DND-41 (cell line): ENCODE results near the gene GCSH.

Source experiments
- ATAC-seq: fragments of 200-7000 bp; cut with Tn5 transposase; 3 replicates; pipeline ENCODE4 v1.9.1; 2021; ENCODE audit warnings: low read depth; ENCODE audit not compliant: insufficient read depth
- DNase-seq: peaks from one replicate; pipeline ENCODE4 v3.0.0-alpha.2; 2020
- H2AFZ ChIP-seq: 2 replicates; pipeline ENCODE4 v1.6.0; 2012; ENCODE audit warnings: low read depth, low read length
- H3K27ac ChIP-seq: 2 replicates; pipeline ENCODE4 v1.5.1; 2012; ENCODE audit warnings: low read length, inconsistent platforms
- H3K27me3 ChIP-seq: fragments of 200-600 bp; sonication (generic); 2 replicates; pipeline ENCODE4 v1.6.0; 2012; ENCODE audit warnings: low read length, mild to moderate bottlenecking, inconsistent platforms; ENCODE audit not compliant: insufficient read depth, poor library complexity
- H3K36me3 ChIP-seq: 2 replicates; pipeline ENCODE4 v1.5.1; 2012; ENCODE audit warnings: low read length, inconsistent platforms; ENCODE audit not compliant: insufficient read depth
- H3K4me1 ChIP-seq: 2 replicates; pipeline ENCODE4 v1.5.1; 2012; ENCODE audit warnings: mild to moderate bottlenecking, low read length; ENCODE audit not compliant: insufficient read depth
- H3K4me2 ChIP-seq: 2 replicates; pipeline ENCODE4 v1.6.0; 2012; ENCODE audit warnings: mild to moderate bottlenecking, moderate library complexity, low read length, inconsistent platforms; ENCODE audit not compliant: insufficient read depth
- H3K4me3 ChIP-seq, 2 experiments: fragments of 200-600 bp in 1 of 2; shearing (Covaris generic) in 1 of 2; 2 replicates each; pipeline ENCODE4 v1.5.1; 2012 to 2016; ENCODE audit warnings: inconsistent platforms in 2 of 2, low read length in 2 of 2, mild to moderate bottlenecking in 2 of 2, low read depth in 1 of 2, moderate library complexity in 1 of 2
- H3K79me2 ChIP-seq: 2 replicates; pipeline ENCODE4 v1.6.0; 2012; ENCODE audit warnings: low read length, inconsistent platforms; ENCODE audit not compliant: insufficient read depth
- H3K9ac ChIP-seq: 2 replicates; pipeline ENCODE4 v1.6.0; 2012; ENCODE audit warnings: low read depth, mild to moderate bottlenecking, inconsistent platforms, low read length, moderate library complexity
- H3K9me3 ChIP-seq: 2 replicates; pipeline ENCODE4 v1.5.1; 2012; ENCODE audit warnings: low read length, moderate library complexity, mild to moderate bottlenecking, inconsistent platforms; ENCODE audit not compliant: insufficient read depth, severe bottlenecking
- H4K20me1 ChIP-seq: 2 replicates; pipeline ENCODE4 v1.6.0; 2012; ENCODE audit warnings: low read length; ENCODE audit not compliant: insufficient read depth
- EZH2 ChIP-seq: IDR thresholded peaks from 3 replicates; pipeline ENCODE4 v1.6.1; 2012; ENCODE audit warnings: borderline replicate concordance, low read depth, mild to moderate bottlenecking, moderate library complexity, low read length, inconsistent platforms; ENCODE audit not compliant: severe bottlenecking
- TF ChIP-seq, protein P1 (sequence below): IDR thresholded peaks from 2 replicates; pipeline ENCODE4 v1.5.1; 2012; ENCODE audit warnings: borderline replicate concordance, low read length, moderate library complexity, mild to moderate bottlenecking; ENCODE audit not compliant: poor library complexity, severe bottlenecking; ENCODE audit errors: extremely low read depth

GCSH gene

GRCh38 chr16:81136390-81137335 is 40.5 kb upstream of the GCSH start:
- Histone ChIP-seq H3K27me3 (no peaks in the 10 kb centered on the region), H3K79me2 (no peaks in the 10 kb centered on the region), H3K9me3 (no peaks in the 10 kb centered on the region), H4K20me1 (no peaks in the 10 kb centered on the region), H3K36me3 (no peaks in the 10 kb centered on the region), H3K4me2 (no peak overlapping the region), H3K4me3 (no peak overlapping the region), H3K4me1 (no peaks in the 10 kb centered on the region), H3K27ac (no peak overlapping the region), H2AFZ (no peak overlapping the region), H3K9ac (no peak overlapping the region)
- no peak for TF ChIP-seq EZH2
- TF ChIP-seq, protein P1, sequence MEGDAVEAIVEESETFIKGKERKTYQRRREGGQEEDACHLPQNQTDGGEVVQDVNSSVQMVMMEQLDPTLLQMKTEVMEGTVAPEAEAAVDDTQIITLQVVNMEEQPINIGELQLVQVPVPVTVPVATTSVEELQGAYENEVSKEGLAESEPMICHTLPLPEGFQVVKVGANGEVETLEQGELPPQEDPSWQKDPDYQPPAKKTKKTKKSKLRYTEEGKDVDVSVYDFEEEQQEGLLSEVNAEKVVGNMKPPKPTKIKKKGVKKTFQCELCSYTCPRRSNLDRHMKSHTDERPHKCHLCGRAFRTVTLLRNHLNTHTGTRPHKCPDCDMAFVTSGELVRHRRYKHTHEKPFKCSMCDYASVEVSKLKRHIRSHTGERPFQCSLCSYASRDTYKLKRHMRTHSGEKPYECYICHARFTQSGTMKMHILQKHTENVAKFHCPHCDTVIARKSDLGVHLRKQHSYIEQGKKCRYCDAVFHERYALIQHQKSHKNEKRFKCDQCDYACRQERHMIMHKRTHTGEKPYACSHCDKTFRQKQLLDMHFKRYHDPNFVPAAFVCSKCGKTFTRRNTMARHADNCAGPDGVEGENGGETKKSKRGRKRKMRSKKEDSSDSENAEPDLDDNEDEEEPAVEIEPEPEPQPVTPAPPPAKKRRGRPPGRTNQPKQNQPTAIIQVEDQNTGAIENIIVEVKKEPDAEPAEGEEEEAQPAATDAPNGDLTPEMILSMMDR: no peak
- DNase-seq (no peak), ATAC-seq (no peak)

DNA sequence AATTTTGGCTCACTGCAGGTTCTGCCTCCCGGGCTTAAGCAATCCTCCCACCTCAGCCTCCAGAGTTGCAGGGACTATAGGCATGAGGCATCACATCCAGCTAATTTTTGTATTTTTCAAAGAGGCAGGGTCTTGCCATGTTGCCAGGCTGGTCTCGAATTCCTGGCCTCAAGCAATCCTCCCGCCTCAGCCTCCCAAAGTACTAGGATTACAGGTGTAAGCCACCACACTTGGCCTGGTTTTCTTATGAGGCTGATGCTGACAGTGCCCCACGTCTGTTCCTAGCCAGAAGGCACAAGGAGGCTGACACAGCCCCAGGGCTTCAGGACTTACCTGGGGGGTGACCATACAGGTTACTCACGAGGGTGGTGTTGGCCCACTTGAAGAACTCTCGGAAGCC is 33.9 kb upstream of the GCSH start:
- Histone ChIP-seq H3K9me3 (no peaks in the 10 kb centered on the region), H3K27me3 (no peaks in the 10 kb centered on the region), H3K4me2 (no peak overlapping the region), H3K4me3 (no peak overlapping the region), H3K4me1 (no peaks in the 10 kb centered on the region), H3K36me3 (no peaks in the 10 kb centered on the region), H2AFZ (no peak overlapping the region), H3K79me2 (no peaks in the 10 kb centered on the region), H4K20me1 (no peaks in the 10 kb centered on the region), H3K27ac (no peak overlapping the region), H3K9ac (no peak overlapping the region)
- ATAC-seq (no peak), DNase-seq (no peak)
- TF ChIP-seq EZH2: no peak
- TF ChIP-seq, protein P1: no peak

DNA sequence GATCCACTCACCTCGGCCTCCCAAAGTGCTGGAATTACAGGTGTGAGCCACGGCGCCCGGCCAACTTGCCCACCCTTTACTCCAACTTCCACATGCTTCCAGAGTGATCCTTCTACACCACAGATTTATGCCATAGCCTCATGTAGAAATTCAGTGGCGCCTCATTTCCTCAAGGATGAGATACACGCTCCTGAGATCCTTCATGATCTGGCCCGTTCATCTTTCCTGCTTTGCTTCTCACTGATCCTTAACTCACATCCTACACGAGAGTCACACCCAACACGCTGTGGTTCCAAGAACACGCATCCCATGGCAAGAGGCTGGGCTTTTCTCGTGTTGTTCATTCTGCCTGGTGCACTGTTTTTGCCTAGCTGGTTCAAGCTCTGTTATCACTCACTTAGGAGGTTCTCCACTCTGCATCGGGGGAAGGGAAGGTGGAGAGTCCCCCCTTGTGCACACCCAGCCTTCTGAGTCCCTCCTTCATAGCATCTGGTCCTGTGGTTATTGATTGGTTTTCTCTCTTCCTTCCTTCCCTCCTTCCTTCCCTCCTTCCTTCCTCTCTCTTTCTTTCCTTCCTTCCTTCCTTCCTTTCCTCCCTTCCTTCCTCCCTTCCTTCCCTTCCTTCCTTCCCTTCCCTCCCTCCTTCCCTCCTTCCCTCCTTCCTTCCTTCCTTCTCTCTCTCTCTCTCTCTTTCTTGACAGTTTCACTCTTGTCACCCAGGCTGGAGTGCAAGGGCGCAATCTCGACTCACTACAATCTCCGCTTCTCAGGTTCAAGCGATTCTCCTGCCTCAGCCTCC is 32.7 kb upstream of the GCSH start:
- no peaks in the 10 kb centered on the region for H3K36me3 ChIP-seq
- H3K27ac ChIP-seq: no peak overlapping the region
- H2AFZ ChIP-seq: no peak overlapping the region; the same call in 1 of the 2 replicates
- no peak for DNase-seq
- no peak overlapping the region for H3K4me3 ChIP-seq
- ATAC-seq: no peak
- no peaks in the 10 kb centered on the region for H3K4me1 ChIP-seq
- no peak overlapping the region for H3K9ac ChIP-seq
- TF ChIP-seq, protein P1: no peak
- TF ChIP-seq EZH2: no peak
- no peaks in the 10 kb centered on the region for H3K9me3 ChIP-seq
- no peaks in the 10 kb centered on the region for H3K27me3 ChIP-seq
- no peaks in the 10 kb centered on the region for H4K20me1 ChIP-seq
- no peak overlapping the region for H3K4me2 ChIP-seq
- no peaks in the 10 kb centered on the region for H3K79me2 ChIP-seq
